MM.1S (cell line): Measurements from ENCODE around the gene THG1L.
"Not testable (repeated sequence)": the region's sequence is repeated elsewhere in the genome, so short reads cannot be mapped to it uniquely, and the experiment has no call there.

Experiments
- DNase-seq: peaks from one replicate; pipeline ENCODE4 v3.0.0-alpha.2; 2015
- H2AFZ ChIP-seq: fragments of 300-600 bp; sonication (generic); 2 replicates; pipeline ENCODE4 v1.6.0; 2016; ENCODE audit warnings: antibody characterized with exemption, low read length
- H3F3A ChIP-seq: fragments of 300-600 bp; sonication (generic); 2 replicates; pipeline ENCODE4 v1.6.1; 2016; ENCODE audit warnings: mild to moderate bottlenecking, antibody characterized with exemption, low read length, moderate library complexity, mixed read lengths; ENCODE audit not compliant: insufficient read depth
- H3K27ac ChIP-seq: fragments of 300-600 bp; sonication (generic); 2 replicates; pipeline ENCODE4 v1.5.1; 2016; ENCODE audit warnings: mild to moderate bottlenecking, low read length
- H3K27me3 ChIP-seq: fragments of 300-600 bp; sonication (generic); replicated peaks from 2 replicates; pipeline ENCODE4 v1.6.0; 2016; ENCODE audit warnings: low read length; ENCODE audit not compliant: insufficient read depth
- H3K36me3 ChIP-seq: fragments of 300-600 bp; sonication (generic); replicated peaks from 2 replicates; pipeline ENCODE4 v1.6.1; 2016; ENCODE audit warnings: mild to moderate bottlenecking, low read length, mixed read lengths; ENCODE audit not compliant: insufficient read depth
- H3K4me1 ChIP-seq: fragments of 300-600 bp; sonication (generic); 2 replicates; pipeline ENCODE4 v1.6.1; 2016; ENCODE audit warnings: low read length, mixed read lengths
- H3K4me2 ChIP-seq: fragments of 300-600 bp; sonication (generic); 2 replicates; pipeline ENCODE4 v1.6.0; 2016; ENCODE audit warnings: low read depth, low read length
- H3K4me3 ChIP-seq: fragments of 300-600 bp; sonication (generic); 2 replicates; pipeline ENCODE4 v1.5.1; 2016; ENCODE audit warnings: low read length, mixed read lengths
- H3K79me2 ChIP-seq: fragments of 300-600 bp; sonication (generic); 2 replicates; pipeline ENCODE4 v1.6.1; 2016; ENCODE audit warnings: mixed run types, low read length, mixed read lengths
- H3K9ac ChIP-seq: fragments of 300-600 bp; sonication (generic); 2 replicates; pipeline ENCODE4 v1.6.1; 2016; ENCODE audit warnings: low read length, mixed read lengths
- H3K9me2 ChIP-seq: fragments of 300-600 bp; sonication (generic); replicated peaks from 2 replicates; pipeline ENCODE4 v1.6.1; 2016; ENCODE audit warnings: mild to moderate bottlenecking, low read length, mixed read lengths; ENCODE audit not compliant: insufficient read depth
- H3K9me3 ChIP-seq: fragments of 300-600 bp; sonication (generic); replicated peaks from 2 replicates; pipeline ENCODE4 v1.6.1; 2016; ENCODE audit warnings: mild to moderate bottlenecking, low read length, mixed read lengths; ENCODE audit not compliant: insufficient read depth
- H4K20me1 ChIP-seq: fragments of 300-600 bp; sonication (generic); 2 replicates; pipeline ENCODE4 v1.6.1; 2016; ENCODE audit warnings: mild to moderate bottlenecking, low read length, moderate library complexity, mixed read lengths; ENCODE audit not compliant: insufficient read depth
- EZH2 ChIP-seq: fragments of 300-600 bp; sonication (generic); optimal IDR thresholded peaks from 2 replicates; pipeline ENCODE3; 2017; ENCODE audit warnings: low read depth, mild to moderate bottlenecking, antibody characterized with exemption, low read length, mixed read lengths
- EZH2phosphoT487 ChIP-seq: fragments of 300-600 bp; sonication (generic); IDR thresholded peaks from 2 replicates; pipeline ENCODE4 v1.6.1; 2018; ENCODE audit warnings: antibody characterized with exemption, low read length
- TF ChIP-seq, protein P1 (sequence below): fragments of 300-600 bp; sonication (generic); IDR thresholded peaks from 2 replicates; pipeline ENCODE4 v1.5.1; 2016; ENCODE audit warnings: antibody characterized with exemption, low read length, mixed read lengths

THG1L gene

GRCh38 chr5:157689942-157690689 lies 41.1 kb upstream of the THG1L start:
- Histone ChIP-seq H3K4me2 (no peak overlapping the region), H3K27me3 (no peaks in the 10 kb centered on the region)

DNA sequence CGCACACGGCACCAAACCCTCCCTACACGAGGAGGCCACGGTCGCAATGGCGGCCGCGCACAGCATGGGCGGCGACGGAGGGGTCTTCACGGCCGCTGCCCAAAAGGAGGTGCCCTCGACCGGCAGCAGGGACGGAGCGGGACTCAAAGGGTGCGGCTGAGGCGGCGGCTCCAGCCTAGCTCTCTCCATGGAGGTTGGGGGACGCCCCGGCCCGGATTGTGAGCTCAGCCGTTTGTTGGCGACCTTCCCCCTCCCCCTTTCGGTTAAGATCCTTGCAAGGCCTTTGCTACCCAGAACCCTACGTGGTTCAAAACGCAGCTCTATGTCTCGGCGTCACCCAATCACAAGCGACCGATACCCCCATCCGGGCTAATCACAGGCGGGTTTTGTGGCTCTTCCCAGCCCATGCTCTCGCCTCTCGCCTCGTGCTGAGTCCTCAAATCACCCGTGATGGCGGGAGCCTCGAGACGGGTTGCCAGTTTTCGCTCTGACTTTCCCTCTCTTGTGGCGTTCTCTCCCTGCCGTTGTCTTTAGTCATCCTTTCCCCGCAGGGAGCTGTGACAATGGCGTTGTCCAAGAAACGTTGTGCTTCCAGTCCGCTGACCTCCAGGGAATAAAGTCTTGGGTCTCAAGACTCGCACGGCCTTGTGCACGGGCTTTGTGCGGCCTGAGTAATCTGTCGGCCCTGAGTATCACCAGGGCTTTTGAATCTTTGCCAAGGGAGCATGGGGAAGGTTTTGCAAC lies 40.4 kb upstream of the THG1L start:
- no peak overlapping the region for H3K4me3 ChIP-seq
- no peaks in the 10 kb centered on the region for H3K27me3 ChIP-seq
- H3K9ac ChIP-seq, result no peak overlapping the region
- no peak overlapping the region for H3K27ac ChIP-seq
- TF ChIP-seq EZH2, result no peak
- TF ChIP-seq, protein P1, sequence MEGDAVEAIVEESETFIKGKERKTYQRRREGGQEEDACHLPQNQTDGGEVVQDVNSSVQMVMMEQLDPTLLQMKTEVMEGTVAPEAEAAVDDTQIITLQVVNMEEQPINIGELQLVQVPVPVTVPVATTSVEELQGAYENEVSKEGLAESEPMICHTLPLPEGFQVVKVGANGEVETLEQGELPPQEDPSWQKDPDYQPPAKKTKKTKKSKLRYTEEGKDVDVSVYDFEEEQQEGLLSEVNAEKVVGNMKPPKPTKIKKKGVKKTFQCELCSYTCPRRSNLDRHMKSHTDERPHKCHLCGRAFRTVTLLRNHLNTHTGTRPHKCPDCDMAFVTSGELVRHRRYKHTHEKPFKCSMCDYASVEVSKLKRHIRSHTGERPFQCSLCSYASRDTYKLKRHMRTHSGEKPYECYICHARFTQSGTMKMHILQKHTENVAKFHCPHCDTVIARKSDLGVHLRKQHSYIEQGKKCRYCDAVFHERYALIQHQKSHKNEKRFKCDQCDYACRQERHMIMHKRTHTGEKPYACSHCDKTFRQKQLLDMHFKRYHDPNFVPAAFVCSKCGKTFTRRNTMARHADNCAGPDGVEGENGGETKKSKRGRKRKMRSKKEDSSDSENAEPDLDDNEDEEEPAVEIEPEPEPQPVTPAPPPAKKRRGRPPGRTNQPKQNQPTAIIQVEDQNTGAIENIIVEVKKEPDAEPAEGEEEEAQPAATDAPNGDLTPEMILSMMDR, result no peak
- no peak for TF ChIP-seq EZH2phosphoT487
- H3K36me3 ChIP-seq, result no peaks in the 10 kb centered on the region
- no peaks in the 10 kb centered on the region for H3F3A ChIP-seq
- H3K9me3 ChIP-seq, result no peaks in the 10 kb centered on the region
- H3K79me2 ChIP-seq, result no peaks in the 10 kb centered on the region
- H3K9me2 ChIP-seq, result no peaks in the 10 kb centered on the region
- H3K4me2 ChIP-seq, result no peak overlapping the region
- H2AFZ ChIP-seq, result no peak overlapping the region
- H4K20me1 ChIP-seq, result no peaks in the 10 kb centered on the region
- no peaks in the 10 kb centered on the region for H3K4me1 ChIP-seq
- no peak for DNase-seq

More at GRCh38 chr5:157689942-157690689, 41.1 kb upstream of the THG1L start:
- no peaks in the 10 kb centered on the region for H3K9me2 ChIP-seq
- H3K4me1 ChIP-seq, result no peaks in the 10 kb centered on the region
- no peak for DNase-seq
- no peaks in the 10 kb centered on the region for H3K79me2 ChIP-seq
- TF ChIP-seq, protein P1, result no peak
- TF ChIP-seq EZH2phosphoT487 (no peak), EZH2 (no peak)
- no peak overlapping the region for H3K27ac ChIP-seq
- no peaks in the 10 kb centered on the region for H4K20me1 ChIP-seq
- H2AFZ ChIP-seq, result no peak overlapping the region
- H3K36me3 ChIP-seq, result no peaks in the 10 kb centered on the region
- H3K4me3 ChIP-seq, result no peak overlapping the region
- H3K9me3 ChIP-seq, result no peaks in the 10 kb centered on the region
- no peak overlapping the region for H3K9ac ChIP-seq
- no peaks in the 10 kb centered on the region for H3F3A ChIP-seq

- not testable (repeated sequence) for H3K9ac ChIP-seq, H3K79me2 ChIP-seq, DNase-seq, H3K36me3 ChIP-seq, H3K9me2 ChIP-seq, H3K27me3 ChIP-seq, H3F3A ChIP-seq, H2AFZ ChIP-seq, H3K4me2 ChIP-seq, H4K20me1 ChIP-seq, H3K4me1 ChIP-seq, H3K4me3 ChIP-seq, H3K9me3 ChIP-seq, H3K27ac ChIP-seq
Observed at GRCh38 chr5:157693816-157694215, 37.4 kb upstream of the THG1L start.

GRCh38 chr5:157696154-157696553 lies 35.1 kb upstream of the THG1L start:
- not testable (repeated sequence) for DNase-seq, H3K36me3 ChIP-seq, H3F3A ChIP-seq, H2AFZ ChIP-seq, H3K9me2 ChIP-seq, H3K4me1 ChIP-seq, H4K20me1 ChIP-seq, H3K4me3 ChIP-seq, H3K27ac ChIP-seq, H3K27me3 ChIP-seq, H3K79me2 ChIP-seq, H3K4me2 ChIP-seq, H3K9ac ChIP-seq, H3K9me3 ChIP-seq

DNA sequence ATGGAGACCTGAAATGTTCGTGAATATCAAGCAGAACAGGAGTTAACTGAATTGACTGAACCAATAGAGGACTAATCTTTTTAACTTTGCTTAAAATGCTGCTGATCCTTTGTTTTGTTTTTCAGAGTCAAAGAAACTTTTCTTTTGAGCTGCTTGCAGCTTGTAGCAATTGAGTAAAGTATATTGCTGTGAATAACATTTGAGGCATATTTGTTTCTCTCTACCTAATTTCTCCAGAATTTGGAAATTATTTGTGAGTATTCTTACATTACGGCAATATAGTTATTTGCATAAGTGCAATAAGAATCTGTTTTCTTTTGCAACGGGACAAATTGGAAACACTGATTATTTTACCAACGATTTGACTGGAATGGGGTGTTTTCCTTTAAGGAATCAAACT lies 32.5 kb upstream of the THG1L start:
- not testable (repeated sequence) for H4K20me1 ChIP-seq, H3K36me3 ChIP-seq, H3K27ac ChIP-seq, H3K9ac ChIP-seq, H2AFZ ChIP-seq, H3K9me2 ChIP-seq, H3K4me3 ChIP-seq, H3K27me3 ChIP-seq, H3K79me2 ChIP-seq, H3K9me3 ChIP-seq, H3K4me1 ChIP-seq, DNase-seq, H3K4me2 ChIP-seq, H3F3A ChIP-seq
